ENCODE data around the gene CTCF. TPM values are rescaled to one million over a fixed set of nuclear protein-coding genes. Genes with fewer than 3 reads are reported as not detected.

The CTCF gene
- total RNA-seq, 1 donor from 2014 or later, result 25.9 TPM

DNA sequence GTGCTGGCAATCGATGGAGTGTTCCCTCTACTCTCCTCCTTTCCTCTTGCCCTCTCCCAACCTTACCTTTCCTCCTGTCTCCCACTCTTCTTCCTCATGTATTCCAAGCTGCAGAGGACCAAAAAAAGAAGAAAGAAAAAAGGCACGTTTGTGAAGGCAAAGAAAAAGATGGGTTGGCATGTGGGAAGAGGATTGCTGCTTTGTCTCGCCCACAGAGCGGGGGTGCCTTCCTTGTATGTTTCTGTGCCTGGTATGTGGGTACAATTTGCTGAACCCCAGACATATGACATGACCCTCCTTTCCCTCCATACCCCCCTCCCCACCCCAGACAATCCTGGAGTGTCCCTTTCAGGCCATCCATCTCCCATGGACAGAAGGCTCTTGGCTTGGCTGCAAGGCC, 13.1 kb upstream of the CTCF start:
- no peak for DNase-seq (ENCODE audit: low read depth)
- H3K4me3 ChIP-seq (ENCODE audit: low read depth, low read length), result no peak overlapping the region
- TF ChIP-seq, protein P1, sequence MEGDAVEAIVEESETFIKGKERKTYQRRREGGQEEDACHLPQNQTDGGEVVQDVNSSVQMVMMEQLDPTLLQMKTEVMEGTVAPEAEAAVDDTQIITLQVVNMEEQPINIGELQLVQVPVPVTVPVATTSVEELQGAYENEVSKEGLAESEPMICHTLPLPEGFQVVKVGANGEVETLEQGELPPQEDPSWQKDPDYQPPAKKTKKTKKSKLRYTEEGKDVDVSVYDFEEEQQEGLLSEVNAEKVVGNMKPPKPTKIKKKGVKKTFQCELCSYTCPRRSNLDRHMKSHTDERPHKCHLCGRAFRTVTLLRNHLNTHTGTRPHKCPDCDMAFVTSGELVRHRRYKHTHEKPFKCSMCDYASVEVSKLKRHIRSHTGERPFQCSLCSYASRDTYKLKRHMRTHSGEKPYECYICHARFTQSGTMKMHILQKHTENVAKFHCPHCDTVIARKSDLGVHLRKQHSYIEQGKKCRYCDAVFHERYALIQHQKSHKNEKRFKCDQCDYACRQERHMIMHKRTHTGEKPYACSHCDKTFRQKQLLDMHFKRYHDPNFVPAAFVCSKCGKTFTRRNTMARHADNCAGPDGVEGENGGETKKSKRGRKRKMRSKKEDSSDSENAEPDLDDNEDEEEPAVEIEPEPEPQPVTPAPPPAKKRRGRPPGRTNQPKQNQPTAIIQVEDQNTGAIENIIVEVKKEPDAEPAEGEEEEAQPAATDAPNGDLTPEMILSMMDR (conservative IDR thresholded peaks at IDR 0.05; ENCODE audit: low read depth, low read length), result no peak

DNA sequence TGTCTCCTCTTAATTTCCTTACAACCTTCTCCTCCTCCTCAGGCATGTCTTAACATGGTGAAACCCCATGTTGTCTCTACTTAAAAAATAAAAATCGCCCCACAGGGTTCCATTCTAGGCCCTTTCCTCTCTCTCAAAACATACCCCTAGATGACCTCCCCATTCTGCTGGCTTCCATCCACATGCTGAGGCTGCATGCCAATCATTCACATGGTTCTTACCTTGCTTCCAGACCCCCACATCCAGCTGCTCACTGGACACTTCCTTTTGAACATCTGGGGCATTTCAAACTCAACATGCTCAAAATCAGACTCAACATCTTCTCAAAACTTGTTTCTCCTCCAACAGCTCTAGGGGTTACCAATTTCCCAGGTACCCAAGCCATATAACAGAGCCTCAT, 12.4 kb upstream of the CTCF start:
- TF ChIP-seq, protein P1 (conservative IDR thresholded peaks at IDR 0.05; ENCODE audit: low read depth, low read length), result no peak
- no peak for DNase-seq (ENCODE audit: low read depth)

DNA sequence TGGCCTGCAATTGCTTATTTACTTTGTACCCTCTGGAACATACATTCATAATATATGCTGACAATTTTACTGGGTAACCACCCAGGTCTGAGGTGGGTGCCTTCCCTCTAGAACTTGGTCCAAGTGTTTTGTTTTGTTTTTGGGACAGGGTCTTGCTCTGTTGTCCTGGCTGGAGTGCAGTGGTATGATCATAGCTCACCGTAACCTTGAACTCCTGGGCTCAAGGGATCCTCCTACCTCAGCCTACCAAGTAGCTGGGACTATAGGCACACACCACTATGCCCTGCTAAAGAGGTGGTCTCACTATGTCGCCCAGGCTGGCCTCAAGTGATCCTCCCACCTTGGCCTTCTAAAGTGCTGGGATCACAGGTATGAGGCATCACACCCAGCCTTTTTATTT, 11.2 kb upstream of the CTCF start:
- DNase-seq (ENCODE audit: low read depth), result no peak
- H3K4me3 ChIP-seq (ENCODE audit: low read depth, low read length), result no peak overlapping the region
- TF ChIP-seq, protein P1 (conservative IDR thresholded peaks at IDR 0.05; ENCODE audit: low read depth, low read length), result no peak

More for the DNA sequence above, 12.4 kb upstream of the CTCF start:
- no peak overlapping the region for H3K4me3 ChIP-seq (ENCODE audit: low read depth, low read length)

DNA sequence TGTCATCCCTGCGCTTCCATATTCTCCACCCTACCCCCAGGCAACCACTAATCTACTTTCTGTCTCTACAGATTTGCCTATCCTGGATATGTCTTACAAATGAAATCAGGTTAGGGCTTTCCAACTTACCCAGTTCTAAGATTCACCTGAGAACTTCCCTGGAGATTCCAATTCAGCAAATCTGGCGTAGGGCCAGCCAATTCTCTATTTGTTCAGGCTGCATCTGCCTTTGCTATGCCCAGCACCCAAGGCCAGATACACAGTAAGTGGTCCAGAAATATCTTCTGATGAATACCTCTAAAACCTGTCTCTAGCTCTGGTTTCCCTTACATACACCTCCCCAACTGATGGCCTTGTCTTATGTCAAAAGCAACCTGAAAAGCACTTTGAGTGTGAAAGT, 10.4 kb upstream of the CTCF start:
- no peak overlapping the region for H3K4me3 ChIP-seq (ENCODE audit: low read depth, low read length)
- TF ChIP-seq, protein P1 (conservative IDR thresholded peaks at IDR 0.05; ENCODE audit: low read depth, low read length), result no peak
- no peak for DNase-seq (ENCODE audit: low read depth)

DNA sequence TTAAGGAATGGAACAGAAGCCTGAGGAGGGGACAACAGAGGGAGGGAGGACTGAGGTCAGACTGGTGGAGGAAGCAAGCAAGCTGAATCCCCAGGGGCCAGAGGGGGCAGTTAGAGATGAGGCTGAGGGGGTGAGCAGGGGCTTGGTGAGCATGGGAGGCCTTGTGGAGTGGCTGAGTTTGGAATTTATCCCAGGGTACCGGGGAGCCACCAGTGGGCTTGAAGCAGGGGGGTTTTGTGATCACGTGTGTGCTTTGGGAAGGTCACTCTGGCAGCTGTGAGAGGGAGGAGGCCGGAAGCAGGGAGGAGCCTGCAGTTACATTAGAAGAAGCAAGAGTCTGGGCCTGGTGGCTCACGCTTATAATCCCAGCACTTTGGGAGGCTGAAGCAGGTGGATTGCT, 9.8 kb upstream of the CTCF start:
- no peak for DNase-seq (ENCODE audit: low read depth)
- no peak overlapping the region for H3K4me3 ChIP-seq (ENCODE audit: low read depth, low read length)
- TF ChIP-seq, protein P1 (conservative IDR thresholded peaks at IDR 0.05; ENCODE audit: low read depth, low read length), result no peak

DNA sequence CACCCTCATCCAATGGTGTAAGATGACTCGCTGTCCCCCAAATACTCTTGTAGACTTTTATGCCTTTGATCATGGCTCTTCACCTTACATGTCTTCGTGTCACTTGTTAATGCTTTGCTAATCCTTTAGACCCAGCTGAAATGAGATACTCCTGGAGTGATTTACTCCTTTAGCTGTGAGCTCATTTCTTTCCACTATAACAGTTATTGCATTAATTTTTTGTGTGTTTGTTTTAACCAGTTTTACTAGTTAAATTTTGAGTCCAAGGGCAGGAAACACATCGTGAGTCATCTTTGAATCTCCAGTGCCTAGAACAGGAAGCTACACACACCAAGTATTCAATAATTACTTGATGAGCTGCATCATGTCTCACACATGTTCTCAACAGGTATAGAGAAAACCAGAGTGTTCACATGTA, 6.5 kb upstream of the CTCF start:
- TF ChIP-seq, protein P1 (conservative IDR thresholded peaks at IDR 0.05; ENCODE audit: low read depth, low read length), result no peak
- no peak for DNase-seq (ENCODE audit: low read depth)

DNA sequence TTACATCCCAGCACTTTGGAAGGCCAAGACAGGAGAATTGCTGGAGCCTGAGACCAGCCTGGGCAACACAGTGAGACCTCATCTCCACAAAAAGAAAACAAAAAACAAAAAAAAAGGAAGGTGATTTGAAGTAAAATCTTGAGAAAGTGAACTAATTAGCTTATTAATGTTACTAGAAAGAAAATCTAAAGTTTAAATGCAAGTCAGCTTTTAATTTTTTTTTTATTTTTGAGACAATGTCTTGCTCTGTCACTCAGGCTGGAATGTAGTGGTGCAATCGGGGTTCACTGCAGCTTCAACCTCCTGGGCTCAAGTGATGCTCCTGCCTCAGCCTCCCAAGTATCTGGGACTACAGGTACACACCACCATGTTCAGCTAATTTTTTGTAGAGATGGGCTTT, 3.5 kb upstream of the CTCF start:
- TF ChIP-seq, protein P1 (conservative IDR thresholded peaks at IDR 0.05; ENCODE audit: low read depth, low read length), result no peak
- no peak overlapping the region for H3K4me3 ChIP-seq (ENCODE audit: low read depth, low read length)
- DNase-seq (ENCODE audit: low read depth), result no peak

More for the DNA sequence above, 6.5 kb upstream of the CTCF start:
- H3K4me3 ChIP-seq (ENCODE audit: low read depth, low read length), result no peak overlapping the region

Data from epithelial cell of proximal tubule (primary cell).